Astrocyte (in vitro differentiated cells and primary cell): ENCODE data around the gene FRMPD2. TPM values are rescaled to one million over a fixed set of nuclear protein-coding genes. Genes with fewer than 3 reads are reported as not detected.

Source experiments
- DNase-seq: peaks from one replicate; pipeline ENCODE4 v3.0.0-alpha.2; 2010; ENCODE audit warnings: low read depth
- FAIRE-seq: peaks from 2 replicates; lab custom pipeline; 2011; peaks lifted over from hg19 to GRCh38; lab: Jason Lieb, UNC
- H2AFZ ChIP-seq: 2 replicates; pipeline ENCODE4 v1.6.0; 2012; ENCODE audit warnings: low read depth, low read length, inconsistent platforms
- H3K27ac ChIP-seq: 2 replicates; pipeline ENCODE4 v1.5.1; 2011; ENCODE audit warnings: low read depth, low read length, inconsistent platforms
- H3K27me3 ChIP-seq: 2 replicates; pipeline ENCODE4 v1.6.0; 2011; ENCODE audit warnings: low read length, inconsistent platforms; ENCODE audit not compliant: insufficient read depth
- H3K36me3 ChIP-seq: 2 replicates; pipeline ENCODE4 v1.5.1; 2011; ENCODE audit warnings: low read length, inconsistent platforms; ENCODE audit not compliant: insufficient read depth
- H3K4me1 ChIP-seq: 2 replicates; pipeline ENCODE4 v1.5.1; 2011; ENCODE audit warnings: low read length, inconsistent platforms; ENCODE audit not compliant: insufficient read depth
- H3K4me2 ChIP-seq: 2 replicates; pipeline ENCODE4 v1.6.0; 2012; ENCODE audit warnings: low read length, inconsistent platforms
- H3K4me3 ChIP-seq: 2 replicates; pipeline ENCODE4 v1.5.1; 2011; ENCODE audit warnings: low read depth, mild to moderate bottlenecking, low read length, inconsistent platforms; ENCODE audit not compliant: insufficient read depth
- H3K79me2 ChIP-seq: 2 replicates; pipeline ENCODE4 v1.6.0; 2012; ENCODE audit warnings: mild to moderate bottlenecking, low read length, inconsistent platforms; ENCODE audit not compliant: insufficient read depth
- H3K9ac ChIP-seq: 2 replicates; pipeline ENCODE4 v1.6.0; 2012; ENCODE audit warnings: mild to moderate bottlenecking, low read length, inconsistent platforms
- H3K9me3 ChIP-seq: 2 replicates; pipeline ENCODE4 v1.5.1; 2012; ENCODE audit warnings: low read depth, mild to moderate bottlenecking, low read length, inconsistent platforms; ENCODE audit not compliant: insufficient read depth
- H4K20me1 ChIP-seq: 2 replicates; pipeline ENCODE4 v1.6.0; 2012; ENCODE audit warnings: low read length, inconsistent platforms; ENCODE audit not compliant: insufficient read depth
- H3K27ac Mint-ChIP-seq: one replicate; pipeline ENCODE4 v1.8.0; 2021; ENCODE audit warnings: mild to moderate bottlenecking, mixed read lengths; ENCODE audit not compliant: unreplicated experiment
- H3K27me3 Mint-ChIP-seq: one replicate; pipeline ENCODE4 v1.8.0; 2021; ENCODE audit warnings: low read depth, mixed read lengths; ENCODE audit not compliant: unreplicated experiment
- H3K36me3 Mint-ChIP-seq: one replicate; pipeline ENCODE4 v1.8.0; 2021; ENCODE audit warnings: low read depth, mixed read lengths; ENCODE audit not compliant: unreplicated experiment
- H3K4me1 Mint-ChIP-seq: one replicate; pipeline ENCODE4 v1.8.0; 2021; ENCODE audit warnings: low read depth, mixed read lengths; ENCODE audit not compliant: unreplicated experiment
- H3K4me3 Mint-ChIP-seq: one replicate; pipeline ENCODE4 v1.8.0; 2021; ENCODE audit warnings: mild to moderate bottlenecking, moderate library complexity, mixed read lengths; ENCODE audit not compliant: unreplicated experiment
- H3K9me3 Mint-ChIP-seq: one replicate; pipeline ENCODE4 v1.8.0; 2021; ENCODE audit warnings: mild to moderate bottlenecking, mixed read lengths; ENCODE audit not compliant: unreplicated experiment
- EZH2 ChIP-seq: IDR thresholded peaks from 2 replicates; pipeline ENCODE4 v1.6.1; 2012; ENCODE audit warnings: mild to moderate bottlenecking, low read length, inconsistent platforms; ENCODE audit not compliant: insufficient read depth
- total RNA-seq: library from RNA; stranded (reverse); gene quantifications from 2 replicates; pipeline ENCODE4 v1.2.1, GENCODE V29; 2021
- TF ChIP-seq, protein P1 (sequence below): IDR thresholded peaks from 2 replicates; pipeline ENCODE4 v1.5.1; 2011; ENCODE audit warnings: low read depth, mild to moderate bottlenecking, inconsistent platforms, low read length, moderate library complexity; ENCODE audit not compliant: insufficient read depth

Gene FRMPD2
- total RNA-seq, 1 donor from 2014 or later: 0.39 TPM

DNA sequence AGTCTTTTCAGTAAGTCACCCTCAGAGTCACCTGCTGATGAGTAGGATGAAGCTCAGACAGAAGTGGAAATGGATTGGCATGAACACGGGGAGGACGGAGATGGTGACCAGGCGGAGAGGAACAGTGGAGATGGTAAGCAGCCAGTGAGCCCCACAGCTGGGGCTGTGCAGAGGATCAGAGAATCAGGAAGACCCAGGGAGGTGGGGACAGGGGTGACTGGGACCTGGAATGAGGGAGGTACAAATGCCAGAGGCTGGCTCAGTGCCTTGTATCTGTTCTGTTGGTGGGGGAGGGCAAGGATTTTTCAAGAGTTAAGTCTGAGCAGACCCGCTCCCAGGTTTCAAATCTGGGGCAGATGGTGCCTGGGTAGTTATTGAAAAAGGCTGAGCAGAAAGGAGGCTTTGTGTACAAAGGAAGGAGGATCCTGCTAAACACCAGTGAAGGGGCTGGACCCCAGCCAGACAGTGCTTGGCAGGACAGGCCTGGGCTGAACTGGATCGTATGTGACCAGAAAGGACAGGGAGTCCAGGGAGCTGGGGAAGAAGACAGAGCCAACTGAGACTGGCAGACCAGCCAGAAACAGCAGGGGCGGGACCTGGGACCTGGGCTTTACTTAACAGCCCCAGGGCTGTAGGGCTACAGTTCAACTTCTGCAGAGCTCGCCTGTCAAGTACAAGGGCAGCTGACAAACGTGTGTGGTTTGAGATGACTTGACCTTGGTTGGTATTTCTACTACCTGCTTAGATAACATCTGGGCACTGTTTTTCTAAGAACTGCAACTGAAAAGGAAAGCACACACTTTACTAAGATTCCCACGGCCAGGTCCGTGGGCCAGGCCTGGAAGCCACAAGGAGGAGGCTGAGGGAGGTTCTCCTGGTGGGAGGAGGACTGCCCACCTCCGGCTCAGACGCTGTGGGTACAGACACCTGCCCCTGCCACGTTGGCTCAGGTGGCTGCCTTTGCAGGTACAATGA lies 13.2 kb upstream of the FRMPD2 start:
- no peak overlapping the region for H2AFZ ChIP-seq

DNA sequence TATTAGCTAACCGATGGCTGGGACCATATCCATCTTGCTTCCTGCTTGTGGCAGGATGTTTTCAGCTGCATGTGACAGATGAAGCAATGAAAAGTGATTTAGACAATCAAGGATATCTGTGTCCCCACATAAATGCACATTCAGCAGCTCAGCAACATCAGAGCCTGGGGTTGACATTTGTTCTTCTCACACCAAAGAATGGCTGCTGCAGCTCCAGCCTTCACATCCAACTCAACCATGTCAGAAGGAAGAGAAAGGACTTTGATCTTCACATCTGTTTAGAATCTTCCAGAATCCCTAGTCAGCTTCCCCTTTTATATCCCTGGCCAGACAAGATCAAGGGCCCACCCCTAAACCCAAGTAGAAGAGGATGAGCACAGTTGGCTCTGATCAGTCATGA lies 11.9 kb upstream of the FRMPD2 start:
- peaks cover 7% of the 10 kb centered on the region for H3K27me3 ChIP-seq
- TF ChIP-seq, protein P1, sequence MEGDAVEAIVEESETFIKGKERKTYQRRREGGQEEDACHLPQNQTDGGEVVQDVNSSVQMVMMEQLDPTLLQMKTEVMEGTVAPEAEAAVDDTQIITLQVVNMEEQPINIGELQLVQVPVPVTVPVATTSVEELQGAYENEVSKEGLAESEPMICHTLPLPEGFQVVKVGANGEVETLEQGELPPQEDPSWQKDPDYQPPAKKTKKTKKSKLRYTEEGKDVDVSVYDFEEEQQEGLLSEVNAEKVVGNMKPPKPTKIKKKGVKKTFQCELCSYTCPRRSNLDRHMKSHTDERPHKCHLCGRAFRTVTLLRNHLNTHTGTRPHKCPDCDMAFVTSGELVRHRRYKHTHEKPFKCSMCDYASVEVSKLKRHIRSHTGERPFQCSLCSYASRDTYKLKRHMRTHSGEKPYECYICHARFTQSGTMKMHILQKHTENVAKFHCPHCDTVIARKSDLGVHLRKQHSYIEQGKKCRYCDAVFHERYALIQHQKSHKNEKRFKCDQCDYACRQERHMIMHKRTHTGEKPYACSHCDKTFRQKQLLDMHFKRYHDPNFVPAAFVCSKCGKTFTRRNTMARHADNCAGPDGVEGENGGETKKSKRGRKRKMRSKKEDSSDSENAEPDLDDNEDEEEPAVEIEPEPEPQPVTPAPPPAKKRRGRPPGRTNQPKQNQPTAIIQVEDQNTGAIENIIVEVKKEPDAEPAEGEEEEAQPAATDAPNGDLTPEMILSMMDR: no peak
- TF ChIP-seq EZH2: no peak
- H4K20me1 ChIP-seq: no peaks in the 10 kb centered on the region
- Mint-ChIP-seq H3K36me3 (no peaks in the 10 kb centered on the region), H3K4me1 (peaks cover 20% of the 10 kb centered on the region), H3K27ac (no peak overlapping the region), H3K9me3 (peaks cover 12% of the 10 kb centered on the region), H3K4me3 (no peak overlapping the region), H3K27me3 (peaks cover 16% of the 10 kb centered on the region)
- H3K4me3 ChIP-seq: no peak overlapping the region
- no peak overlapping the region for H3K9ac ChIP-seq
- H3K4me2 ChIP-seq: no peak overlapping the region
- no peak for DNase-seq
- no peaks in the 10 kb centered on the region for H3K79me2 ChIP-seq
- no peak for FAIRE-seq
- H3K36me3 ChIP-seq: no peaks in the 10 kb centered on the region
- peaks cover 4% of the 10 kb centered on the region for H3K4me1 ChIP-seq
- no peak overlapping the region for H2AFZ ChIP-seq
- H3K9me3 ChIP-seq: no peaks in the 10 kb centered on the region
- H3K27ac ChIP-seq: no peak overlapping the region

More for the DNA sequence above, 13.2 kb upstream of the FRMPD2 start:
- no peaks in the 10 kb centered on the region for H3K36me3 ChIP-seq
- peaks cover 16% of the 10 kb centered on the region for H3K27me3 Mint-ChIP-seq
- peaks cover 10% of the 10 kb centered on the region for H3K9me3 Mint-ChIP-seq
- no peaks in the 10 kb centered on the region for H3K9me3 ChIP-seq
- no peak overlapping the region for H3K4me3 Mint-ChIP-seq
- TF ChIP-seq, protein P1: no peak
- no peak for TF ChIP-seq EZH2
- peaks cover 22% of the 10 kb centered on the region for H3K4me1 Mint-ChIP-seq
- H3K9ac ChIP-seq: no peak overlapping the region
- no peak overlapping the region for H3K4me3 ChIP-seq
- H3K27me3 ChIP-seq: peaks cover 7% of the 10 kb centered on the region
- FAIRE-seq: no peak
- no peaks in the 10 kb centered on the region for H4K20me1 ChIP-seq
- no peak overlapping the region for H3K4me2 ChIP-seq
- H3K79me2 ChIP-seq: no peaks in the 10 kb centered on the region
- H3K4me1 ChIP-seq: peaks cover 4% of the 10 kb centered on the region
- no peaks in the 10 kb centered on the region for H3K36me3 Mint-ChIP-seq
- H3K27ac ChIP-seq: no peak overlapping the region
- DNase-seq: no peak
- H3K27ac Mint-ChIP-seq: no peak overlapping the region

DNA sequence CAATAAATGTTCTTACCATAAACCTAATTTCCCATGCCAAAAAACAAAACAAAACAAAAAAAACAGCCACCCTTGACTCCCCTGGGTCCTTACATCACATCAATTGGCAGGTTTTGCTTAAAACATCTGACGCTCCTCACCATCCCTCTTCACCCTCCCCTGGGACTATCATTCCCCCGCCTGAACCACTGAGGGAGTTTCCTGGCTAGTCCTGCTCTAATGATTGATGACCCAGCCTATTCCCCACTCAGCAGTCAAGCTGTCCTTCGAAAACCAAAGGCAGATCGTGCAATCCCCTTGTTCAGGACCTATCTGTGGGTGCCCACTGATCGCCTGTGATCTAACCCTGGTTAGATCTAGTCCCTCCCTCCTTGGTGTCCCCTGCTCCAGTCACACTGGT lies 11.2 kb upstream of the FRMPD2 start:
- Mint-ChIP-seq H3K27me3 (peaks cover 16% of the 10 kb centered on the region), H3K27ac (no peak overlapping the region), H3K4me1 (peaks cover 16% of the 10 kb centered on the region), H3K9me3 (peaks cover 17% of the 10 kb centered on the region), H3K36me3 (no peaks in the 10 kb centered on the region), H3K4me3 (no peak overlapping the region)
- H4K20me1 ChIP-seq: no peaks in the 10 kb centered on the region
- TF ChIP-seq, protein P1: no peak
- TF ChIP-seq EZH2: no peak
- FAIRE-seq: no peak
- H3K4me2 ChIP-seq: no peak overlapping the region
- peaks cover 7% of the 10 kb centered on the region for H3K27me3 ChIP-seq
- no peak overlapping the region for H2AFZ ChIP-seq
- no peak overlapping the region for H3K9ac ChIP-seq
- no peaks in the 10 kb centered on the region for H3K9me3 ChIP-seq
- H3K36me3 ChIP-seq: no peaks in the 10 kb centered on the region
- H3K79me2 ChIP-seq: no peaks in the 10 kb centered on the region
- no peak overlapping the region for H3K27ac ChIP-seq
- no peaks in the 10 kb centered on the region for H3K4me1 ChIP-seq
- H3K4me3 ChIP-seq: no peak overlapping the region
- DNase-seq: no peak
